ENCODE results near the gene NDUFS2. TPM values are rescaled to one million over a fixed set of nuclear protein-coding genes. Genes with fewer than 3 reads are reported as not detected.
"Not testable (repeated sequence)": the region's sequence is repeated elsewhere in the genome, so short reads cannot be mapped to it uniquely, and the experiment has no call there.

The NDUFS2 gene
- total and polyA plus RNA-seq, 2 of the 8 experiments (the other 6 are each of a cell fraction or from before 2014, with no cell fraction given) = 95.1 to 113 TPM

DNA sequence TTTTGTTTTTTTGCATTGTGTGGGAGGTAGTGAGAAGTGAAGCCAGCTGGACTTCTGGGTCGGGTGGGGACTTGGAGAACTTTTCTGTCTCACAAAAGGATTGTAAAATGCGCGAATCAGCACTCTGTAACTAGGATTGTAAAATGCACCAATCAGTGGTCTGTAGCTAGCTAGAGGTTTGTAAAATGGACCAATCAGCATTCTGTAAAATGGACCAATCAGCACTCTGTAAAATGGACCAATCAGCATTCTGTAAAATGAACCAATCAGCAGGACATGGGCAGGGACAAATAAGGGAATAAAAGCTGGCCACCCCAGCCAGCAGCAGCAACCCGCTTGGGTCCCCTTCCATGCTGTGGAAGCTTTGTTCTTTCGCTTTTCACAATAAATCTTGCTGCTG is 47.9 kb downstream of the NDUFS2 start:
- H3K4me3 ChIP-seq (ENCODE audit: extremely low read depth in 1 of 4, insufficient read depth in 2 of 4, low read depth in 3 of 4, low read length in 4 of 4); H3K9ac ChIP-seq (replicated peaks in 1 of 4; ENCODE audit: extremely low read depth in 1 of 4, low read depth in 3 of 4, low read length in 3 of 4); H2BK15ac ChIP-seq (ENCODE audit: low read length); H3K18ac ChIP-seq (ENCODE audit: extremely low read depth, low read length); H3K23me2 ChIP-seq (ENCODE audit: low read depth, low read length); FAIRE-seq; H4K20me1 ChIP-seq (replicated peaks in 1 of 2; ENCODE audit: control insufficient read depth in 1 of 2, insufficient read depth in 2 of 2, low read length in 2 of 2); H2BK120ac ChIP-seq (replicated peaks; ENCODE audit: low read depth, low read length); H4K5ac ChIP-seq (ENCODE audit: insufficient read length, low read depth, low read length); H3K79me2 ChIP-seq (ENCODE audit: control insufficient read depth in 1 of 2, insufficient read depth in 2 of 2, low read length in 2 of 2); H3K27ac ChIP-seq (ENCODE audit: low read depth, low read length); H3K9me3 ChIP-seq (ENCODE audit: insufficient read depth in 2 of 2, low read depth in 1 of 2, low read length in 1 of 2); H3K4ac ChIP-seq (replicated peaks; ENCODE audit: insufficient read length, low read depth, low read length); H2BK5ac ChIP-seq (ENCODE audit: low read depth, low read length); H3K27me3 ChIP-seq (replicated peaks in 1 of 4; ENCODE audit: control insufficient read depth in 3 of 4, extremely low read depth in 1 of 4, insufficient read depth in 3 of 4, low read length in 3 of 4); DNase-seq (ENCODE audit: low read depth in 1 of 2, low spot score in 2 of 2); H3K4me1 ChIP-seq (replicated peaks in 1 of 4; ENCODE audit: control insufficient read depth in 3 of 4, insufficient read depth in 4 of 4, low read length in 3 of 4); H2BK20ac ChIP-seq (ENCODE audit: low read length); H3K14ac ChIP-seq (ENCODE audit: insufficient read length); H2BK12ac ChIP-seq (ENCODE audit: low read depth, low read length); H3K36me3 ChIP-seq (ENCODE audit: control insufficient read depth in 2 of 4, insufficient read depth in 4 of 4, low read length in 3 of 4); H3K4me2 ChIP-seq (ENCODE audit: insufficient read depth in 1 of 2, low read depth in 2 of 2, low read length in 2 of 2); H4K8ac ChIP-seq (ENCODE audit: extremely low read depth, insufficient read depth, low read length); H2AFZ ChIP-seq (ENCODE audit: low read length); H3K56ac ChIP-seq (replicated peaks; ENCODE audit: insufficient read length, low read depth, low read length); H3K79me1 ChIP-seq (ENCODE audit: low read depth, low read length); H2AK5ac ChIP-seq (ENCODE audit: low read depth, low read length); H3K23ac ChIP-seq (ENCODE audit: insufficient read length); H4K91ac ChIP-seq (replicated peaks; ENCODE audit: insufficient read length, low read length): not testable (repeated sequence)
- ChIA-PET CTCF (ENCODE audit: partially characterized antibody) (interaction anchor here (0.8 to 4.3 kb wide), 9 partner anchors 10 to 68 kb away, joined by 3 to 87 read pairs (median 5); partner anchors contain the start of genes NR1I3, PCP4L1 and TOMM40L), POLR2A (ENCODE audit: partially characterized antibody) (interaction anchor here (1.2 to 1.6 kb wide), 2 partner anchors 10 to 14 kb away, joined by 4 to 6 read pairs; no protein-coding TSS in a partner anchor)
- 85% methylated on average over 5 of the region's 5 CpGs; no CpG with 5 or more reads in 1 of the 2 experiments for WGBS, 2 experiments (ENCODE audit: extremely low coverage in 1 of 2, insufficient coverage in 1 of 2, insufficient read length in 1 of 2, insufficient replicate concordance in 2 of 2, low coverage in 1 of 2, low lambda C conversion rate in 2 of 2, missing lambda C conversion rate in 1 of 2)

All from H1 (cell line).